HG03175 (cell line): ENCODE results near the gene NELL2.

Source experiments
- ATAC-seq: cut with Tn5 transposase; IDR thresholded peaks from one replicate; pipeline ENCODE4 v1.9.1; 2021; ENCODE audit warnings: mild to moderate bottlenecking, moderate library complexity; ENCODE audit not compliant: unreplicated experiment

Gene NELL2

DNA sequence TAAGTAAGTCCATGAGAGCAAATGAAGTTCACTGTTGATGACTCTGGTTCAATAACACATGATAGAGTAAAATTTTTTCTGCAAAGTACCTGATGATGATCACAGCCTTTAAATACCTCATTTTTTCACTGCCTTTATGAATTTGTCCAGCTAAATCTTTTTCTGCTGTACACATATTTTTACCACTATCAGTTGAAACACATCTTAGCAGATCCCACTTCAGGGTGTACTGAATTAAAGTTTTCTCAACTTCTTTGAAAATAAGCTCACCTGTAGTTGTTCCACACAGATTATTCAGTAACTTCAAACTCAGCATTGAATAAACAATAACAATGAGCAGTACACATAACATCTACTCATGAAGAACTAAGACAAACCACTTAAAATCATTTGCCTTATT is 385.9 kb downstream of the NELL2 start:
- ATAC-seq: no peak

DNA sequence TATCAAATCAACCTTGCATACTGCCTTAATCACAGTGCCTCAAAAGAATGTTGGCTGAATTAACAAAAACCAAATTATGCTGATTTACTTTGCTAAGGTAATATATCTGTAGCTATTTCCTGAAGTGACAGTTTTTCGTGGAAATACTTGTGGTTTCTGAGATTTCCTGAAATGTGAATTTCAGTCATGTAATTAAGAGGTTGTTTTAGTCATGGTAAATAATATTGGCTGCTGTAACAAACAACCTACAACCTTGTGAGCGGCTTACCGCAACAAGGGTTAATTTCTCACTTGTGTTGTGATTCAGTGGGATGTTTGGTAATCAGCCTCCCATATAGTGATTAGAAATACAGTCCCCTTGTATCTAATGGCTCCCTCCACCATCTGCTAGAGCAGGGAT is 387.9 kb downstream of the NELL2 start:
- ATAC-seq: no peak

DNA sequence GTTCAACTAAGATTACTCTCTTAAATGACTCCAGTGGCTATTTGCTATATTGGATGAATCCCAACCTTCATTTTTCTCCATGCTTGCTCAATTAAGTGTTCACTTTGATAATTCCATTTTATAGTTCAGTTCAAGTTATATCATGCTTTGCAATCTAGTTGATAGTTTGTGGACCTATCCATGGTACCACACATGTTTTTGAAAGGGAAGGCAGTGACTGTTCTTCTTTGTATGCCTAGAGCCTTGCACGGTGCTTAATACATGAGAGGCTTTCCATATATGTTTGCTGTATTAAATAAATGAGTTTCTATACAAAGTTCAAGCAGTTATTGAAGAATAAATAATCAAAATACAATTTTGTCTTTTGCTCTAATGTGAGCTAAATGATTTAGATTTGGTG is 391.3 kb downstream of the NELL2 start:
- no peak for ATAC-seq

DNA sequence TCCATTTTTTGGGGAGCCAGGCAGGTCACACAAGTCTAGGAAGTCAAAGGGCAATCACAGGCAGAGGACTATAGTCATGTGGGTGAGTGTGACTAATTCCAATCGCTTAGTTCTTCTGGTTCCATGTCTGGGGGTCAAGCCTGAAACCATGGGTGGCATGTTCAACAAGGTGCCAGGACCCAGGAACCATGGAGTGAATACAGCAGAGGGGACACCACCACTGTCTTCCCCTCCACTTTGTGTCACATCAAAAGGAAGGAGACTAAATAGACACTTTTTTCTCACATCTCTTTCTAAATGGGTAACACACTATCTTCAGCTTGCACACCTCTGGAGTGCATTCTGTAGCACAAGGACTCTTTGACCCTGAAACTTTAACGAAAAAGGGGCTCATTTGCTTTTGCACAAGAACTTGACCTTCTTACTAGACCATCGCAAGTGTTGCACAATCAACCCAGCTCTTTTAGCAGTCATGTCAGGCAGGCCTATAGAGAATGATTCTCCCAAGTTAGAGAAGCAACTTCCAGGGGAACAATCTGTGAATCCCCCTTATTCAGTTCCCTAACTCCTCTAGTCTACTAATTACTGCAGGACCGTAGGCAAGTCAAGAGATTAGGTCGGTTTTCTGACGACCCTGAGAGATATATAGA is 398.7 kb downstream of the NELL2 start:
- ATAC-seq: no peak

DNA sequence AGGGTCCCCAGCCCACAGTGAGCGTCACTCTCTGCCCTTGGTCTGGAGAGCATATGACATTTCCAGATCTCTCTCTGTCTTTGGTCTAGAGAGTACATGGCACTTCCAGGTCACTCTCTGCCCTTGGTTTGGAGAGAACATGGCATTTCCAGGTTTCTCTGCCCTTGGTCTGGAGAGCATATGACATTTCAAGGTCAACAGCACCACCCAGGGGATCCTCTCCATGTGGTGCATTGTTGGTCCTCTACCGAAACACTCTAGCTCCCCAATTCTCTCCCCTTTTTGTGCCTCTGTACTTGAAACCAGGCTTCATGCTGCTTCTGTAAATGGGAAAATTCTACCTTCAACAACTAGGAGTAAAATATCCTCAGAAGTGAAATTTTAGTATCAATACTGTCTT is 399.4 kb downstream of the NELL2 start:
- ATAC-seq: no peak

DNA sequence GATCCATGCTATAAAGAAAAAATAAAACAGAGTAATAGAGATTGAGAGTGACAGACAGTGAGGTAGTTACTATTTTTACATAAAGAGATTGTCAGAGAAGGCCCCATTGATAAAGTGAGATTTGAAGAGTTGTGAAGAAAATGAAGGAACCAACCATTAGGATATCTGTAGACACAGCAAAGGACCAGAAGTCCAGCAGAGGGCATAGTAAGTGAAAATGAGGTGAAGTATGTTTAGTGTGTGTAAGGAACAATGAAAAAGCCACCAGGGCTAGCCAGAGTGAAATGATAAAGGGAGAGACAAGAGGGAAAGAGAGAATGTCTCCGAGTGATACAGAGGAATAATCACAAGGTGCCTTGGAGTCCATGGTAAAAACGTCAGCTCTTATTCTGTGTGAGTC is 411.0 kb downstream of the NELL2 start:
- no peak for ATAC-seq

DNA sequence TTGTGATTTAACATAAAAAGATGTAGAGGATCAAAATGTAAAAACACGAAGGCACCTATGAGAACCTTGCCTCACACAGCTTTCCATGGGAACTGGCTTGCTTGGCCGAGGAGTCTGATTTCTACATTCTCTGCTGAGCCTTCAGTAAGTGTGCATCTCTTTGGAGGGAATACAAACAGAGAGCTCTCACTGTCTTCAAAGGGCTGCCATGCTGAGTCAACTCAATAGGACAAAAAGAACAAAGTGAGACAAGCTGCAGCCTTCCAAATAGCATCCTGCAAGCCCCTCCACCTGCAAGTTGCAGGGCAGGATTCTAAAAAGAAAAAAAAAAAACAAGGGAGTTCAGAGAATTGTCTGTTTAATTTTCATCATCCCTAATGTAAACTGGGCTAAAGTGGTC is 411.9 kb downstream of the NELL2 start:
- no peak for ATAC-seq

DNA sequence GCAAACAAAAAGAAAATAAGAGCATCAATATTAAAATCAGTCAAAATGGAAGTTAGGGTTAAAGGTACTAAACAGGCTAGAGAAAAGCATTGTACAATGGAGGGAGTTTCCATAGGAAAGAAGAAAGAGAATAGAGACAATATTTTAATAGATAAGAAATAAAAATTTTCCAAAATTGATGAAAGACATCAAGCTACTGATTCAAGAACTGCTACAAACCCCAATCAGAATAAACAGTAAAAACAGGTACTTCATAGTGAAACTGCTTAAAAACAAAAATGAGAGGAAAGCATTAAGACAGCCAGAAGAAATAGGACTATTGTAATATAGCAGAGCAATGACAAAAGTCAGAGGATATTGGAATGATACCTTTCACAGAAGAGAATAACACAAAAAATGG is 413.4 kb downstream of the NELL2 start:
- no peak for ATAC-seq

DNA sequence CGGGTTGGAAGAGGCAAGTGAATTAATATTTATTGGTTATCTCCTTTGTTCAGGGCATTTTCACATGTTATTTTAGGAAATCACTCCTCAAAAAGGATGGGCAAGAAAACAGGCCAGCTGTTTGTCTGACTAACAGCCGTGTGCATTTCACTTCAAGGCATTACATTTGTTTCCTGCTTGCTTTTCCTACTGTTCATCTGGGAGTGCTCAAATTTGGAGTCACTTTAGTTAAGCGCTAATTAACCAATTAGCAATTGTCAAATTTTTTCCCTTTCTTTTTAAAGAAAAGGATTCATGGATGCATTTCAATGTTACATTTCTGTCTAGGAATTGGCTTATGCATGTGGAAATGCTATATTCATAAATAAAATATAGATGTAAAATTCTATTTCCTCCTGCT is 415.9 kb downstream of the NELL2 start:
- no peak for ATAC-seq

DNA sequence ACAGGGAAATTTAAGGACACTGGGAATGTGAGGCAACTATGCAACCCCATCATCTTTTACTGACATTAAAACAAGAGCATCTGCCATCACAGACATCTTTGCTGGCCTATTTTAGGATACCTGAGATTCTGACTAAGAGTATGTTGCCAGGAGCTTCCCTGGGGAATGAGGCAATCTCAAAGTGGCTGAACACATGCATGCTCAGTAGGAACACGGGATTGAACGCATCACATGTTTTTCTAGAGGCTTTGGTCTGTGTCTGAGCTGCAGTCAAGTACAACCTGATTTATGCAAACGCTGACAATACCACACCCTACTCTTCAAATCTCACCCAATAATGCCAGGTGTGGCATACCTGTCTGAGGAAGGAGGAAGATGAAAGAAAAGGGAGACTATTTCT is 416.5 kb downstream of the NELL2 start:
- no peak for ATAC-seq
